Common myeloid progenitor, CD34-positive (primary cell): Measurements from ENCODE around the gene TMOD2.
A peak's percentile ranks its signal among the peaks of the same experiment; 100 is the strongest.

Source experiments
- CTCF ChIA-PET: fragments of 350-600 bp; sonication (Branson Sonifier 250); formaldehyde crosslinking; loops from one replicate; lab custom pipeline; 2021; ENCODE audit warnings: antibody characterized with exemption; lab: Charles Lee
- POLR2A ChIA-PET: fragments of 350-600 bp; sonication (Branson Sonifier 250); formaldehyde crosslinking; loops from one replicate; lab custom pipeline; 2021; ENCODE audit warnings: antibody characterized with exemption; lab: Charles Lee
- DNase-seq, 3 donors: peaks; one replicate each; pipeline versions ENCODE4 v3.0.0 to v3.0.0-alpha.2; 2013
- H3K27ac ChIP-seq, 2 experiments: 1 replicate in 1 of 2; 2 replicates in 1 of 2; pipeline ENCODE4 v1.7.0; 2013; ENCODE audit warnings: inconsistent platforms in 2 of 2, low read length in 2 of 2, mild to moderate bottlenecking in 2 of 2, low read depth in 1 of 2, moderate library complexity in 1 of 2; ENCODE audit not compliant: severe bottlenecking in 2 of 2, insufficient read depth in 1 of 2, poor library complexity in 1 of 2
- H3K27me3 ChIP-seq, 5 experiments: replicated peaks in 2 of 5; 1 replicate in 3 of 5; 2 replicates in 2 of 5; pipeline versions ENCODE4 v1.6.1 to v1.7.0; 2013; ENCODE audit warnings: low read length in 4 of 5, mild to moderate bottlenecking in 2 of 5, moderate library complexity in 2 of 5, inconsistent platforms in 1 of 5; ENCODE audit not compliant: insufficient read depth in 5 of 5, control insufficient read depth in 4 of 5
- H3K36me3 ChIP-seq, 4 experiments: 1 replicate in 2 of 4; 2 replicates in 2 of 4; pipeline versions ENCODE4 v1.6.1 to v1.7.0; 2013; ENCODE audit warnings: low read length in 3 of 4, control low read depth in 1 of 4, mild to moderate bottlenecking in 1 of 4; ENCODE audit not compliant: control insufficient read depth in 4 of 4, insufficient read depth in 4 of 4
- H3K4me1 ChIP-seq, 4 experiments: 1 replicate in 3 of 4; 2 replicates in 1 of 4; pipeline versions ENCODE4 v1.6.1 to v1.7.1; 2013; ENCODE audit warnings: low read length in 3 of 4, mild to moderate bottlenecking in 3 of 4, control low read depth in 1 of 4, inconsistent platforms in 1 of 4, moderate library complexity in 1 of 4; ENCODE audit not compliant: control insufficient read depth in 4 of 4, insufficient read depth in 4 of 4; ENCODE audit errors: control extremely low read depth in 1 of 4
- H3K4me3 ChIP-seq, 7 experiments: 1 replicate in 4 of 7; 2 replicates in 3 of 7; pipeline versions ENCODE4 v1.5.1 to v1.7.0; 2013; ENCODE audit warnings: mild to moderate bottlenecking in 7 of 7, low read length in 6 of 7, moderate library complexity in 6 of 7, inconsistent platforms in 2 of 7, low read depth in 2 of 7, control low read depth in 1 of 7; ENCODE audit not compliant: insufficient read depth in 4 of 7, control insufficient read depth in 1 of 7; ENCODE audit errors: extremely low read depth in 1 of 7
- H3K9me3 ChIP-seq, 5 experiments: 1 replicate in 4 of 5; 2 replicates in 1 of 5; pipeline versions ENCODE4 v1.6.1 to v1.7.1; 2013; ENCODE audit warnings: low read length in 4 of 5, mild to moderate bottlenecking in 2 of 5, inconsistent platforms in 1 of 5, low read depth in 1 of 5, moderate library complexity in 1 of 5; ENCODE audit not compliant: control insufficient read depth in 4 of 5, insufficient read depth in 2 of 5; ENCODE audit errors: control extremely low read depth in 1 of 5
- WGBS: methylation state at CpG from one replicate; pipeline ENCODE4 v1.1.5; 2013; ENCODE audit not compliant: insufficient coverage; 5-methylcytosine and 5-hydroxymethylcytosine counted together

The TMOD2 gene

GRCh38 chr15:51842852-51843737 is 91.7 kb downstream of the TMOD2 start:
- Histone ChIP-seq H3K4me3 (no peak overlapping the region), H3K9me3 (no peaks in the 10 kb centered on the region), H3K36me3 (peaks cover 0 to 3% (median 0%) of the 10 kb centered on the region in 4 experiments), H3K4me1 (peaks cover 17 to 53% (median 41%) of the 10 kb centered on the region in 4 experiments), H3K27me3 (no peaks in the 10 kb centered on the region), H3K27ac (peak overlapping the region in 1 of 2 experiments; percentile 16)
- CTCF ChIA-PET = interaction anchor here (0.8 to 1.2 kb wide), 3 partner anchors 9 to 41 kb away, joined by 3 to 4 read pairs (median 3); no protein-coding TSS in a partner anchor
- peak in 2 of 3 donors; percentile 52 to 69 for DNase-seq
- POLR2A ChIA-PET = interaction anchor here (0.7 kb wide), 1 partner anchor 22 kb away, joined by 3 read pairs; no protein-coding TSS in a partner anchor
- 95% methylated on average over 3 of the region's 6 CpGs for WGBS

GRCh38 chr15:51844747-51845426 is 93.5 kb downstream of the TMOD2 start:
- 100% methylated on average over 1 of the region's 4 CpGs for WGBS
- peaks cover 0 to 3% (median 0%) of the 10 kb centered on the region in 4 experiments for H3K36me3 ChIP-seq
- no peaks in the 10 kb centered on the region for H3K9me3 ChIP-seq
- H3K27me3 ChIP-seq = no peaks in the 10 kb centered on the region
- CTCF ChIA-PET = interaction anchor here (0.9 to 1.8 kb wide), 6 partner anchors 9 to 44 kb away, joined by 3 to 5 read pairs (median 4); no protein-coding TSS in a partner anchor
- no peak overlapping the region for H3K27ac ChIP-seq
- POLR2A ChIA-PET = interaction anchor here (1.4 kb wide), 1 partner anchor 34 kb away, joined by 4 read pairs; no protein-coding TSS in a partner anchor
- no peak for DNase-seq
- no peak overlapping the region for H3K4me3 ChIP-seq
- H3K4me1 ChIP-seq = peaks cover 14 to 48% (median 38%) of the 10 kb centered on the region in 4 experiments

- CTCF ChIA-PET = interaction anchor here (0.6 to 1.8 kb wide), 5 partner anchors 8 to 60 kb away, joined by 3 to 5 read pairs (median 4); no protein-coding TSS in a partner anchor
- H3K27ac ChIP-seq = peak overlapping the region; percentile 28 to 67
- H3K27me3 ChIP-seq = no peaks in the 10 kb centered on the region
- peaks cover 0 to 3% (median 0%) of the 10 kb centered on the region in 4 experiments for H3K36me3 ChIP-seq
- peak overlapping the region in 1 of 7 experiments; percentile 3 for H3K4me3 ChIP-seq
- DNase-seq = no peak
- peaks cover 14 to 48% (median 38%) of the 10 kb centered on the region in 4 experiments for H3K4me1 ChIP-seq
- no peaks in the 10 kb centered on the region for H3K9me3 ChIP-seq
- WGBS = no CpG with 5 or more reads among the region's 3 CpGs
- POLR2A ChIA-PET = interaction anchor here (1.4 kb wide), 1 partner anchor 33 kb away, joined by 4 read pairs; no protein-coding TSS in a partner anchor
These were observed 94.7 kb downstream of the TMOD2 start for GRCh38 chr15:51846066-51846462.

GRCh38 chr15:51846463-51847230 is 95.2 kb downstream of the TMOD2 start:
- Histone ChIP-seq H3K27ac (peak overlapping the region; percentile 28 to 67), H3K9me3 (no peaks in the 10 kb centered on the region), H3K27me3 (no peaks in the 10 kb centered on the region), H3K4me1 (peaks cover 14 to 44% (median 34%) of the 10 kb centered on the region in 4 experiments), H3K4me3 (peak overlapping the region in 2 of 7 experiments; percentile 3 to 24), H3K36me3 (peaks cover 0 to 3% (median 0%) of the 10 kb centered on the region in 4 experiments)
- CTCF ChIA-PET = no interaction called here
- POLR2A ChIA-PET = interaction anchor here (0.7 kb wide), 1 partner anchor 9 kb away, joined by 3 read pairs; no protein-coding TSS in a partner anchor
- peak; percentile 63 to 89 (median 87) for DNase-seq
- WGBS = no CpG with 5 or more reads among the region's 3 CpGs

- ChIA-PET CTCF (interaction anchor here (1.7 kb wide), 1 partner anchor 40 kb away, joined by 6 read pairs; no protein-coding TSS in a partner anchor), POLR2A (no interaction called here)
- peaks cover 0 to 25% (median 19%) of the 10 kb centered on the region in 4 experiments for H3K4me1 ChIP-seq
These were observed 97.4 kb downstream of the TMOD2 start for GRCh38 chr15:51848811-51849210.

GRCh38 chr15:51849860-51850259 is 98.5 kb downstream of the TMOD2 start:
- peaks cover 0 to 22% (median 18%) of the 10 kb centered on the region in 4 experiments for H3K4me1 ChIP-seq
- no peak overlapping the region for H3K27ac ChIP-seq
- H3K27me3 ChIP-seq = no peaks in the 10 kb centered on the region
- no peaks in the 10 kb centered on the region for H3K9me3 ChIP-seq
- peaks cover 0 to 3% (median 2%) of the 10 kb centered on the region in 4 experiments for H3K36me3 ChIP-seq
- H3K4me3 ChIP-seq = no peak overlapping the region
- CTCF ChIA-PET = no interaction called here
- WGBS = 100% methylated on average over 3 of the region's 3 CpGs
- no peak for DNase-seq
- POLR2A ChIA-PET = no interaction called here

More at GRCh38 chr15:51848811-51849210, 97.4 kb downstream of the TMOD2 start:
- H3K27ac ChIP-seq = no peak overlapping the region
- 100% methylated on average over 3 of the region's 3 CpGs for WGBS
- peaks cover 0 to 3% (median 1%) of the 10 kb centered on the region in 4 experiments for H3K36me3 ChIP-seq
- no peaks in the 10 kb centered on the region for H3K9me3 ChIP-seq
- no peak overlapping the region for H3K4me3 ChIP-seq
- H3K27me3 ChIP-seq = no peaks in the 10 kb centered on the region
- DNase-seq = no peak
